SU-DHL-6 (cell line): ENCODE data around the gene ABR.

Experiments
- CTCF ChIP-seq: fragments of 200-600 bp; sonication (generic); IDR thresholded peaks from one replicate; pipeline ENCODE4 v1.5.1; 2017; ENCODE audit warnings: antibody characterized with exemption, mild to moderate bottlenecking, low read length, moderate library complexity; ENCODE audit not compliant: insufficient read depth, poor library complexity, severe bottlenecking
- EZH2phosphoT487 ChIP-seq: fragments of 200-600 bp; sonication (generic), shearing (Covaris generic); conservative IDR thresholded peaks from 2 replicates; pipeline ENCODE4 v1.6.1; 2018; ENCODE audit warnings: mild to moderate bottlenecking, antibody characterized with exemption, low read length, moderate library complexity, mixed read lengths

- TF ChIP-seq CTCF (no peak), EZH2phosphoT487 (no peak)
These were observed 33.1 kb downstream of the ABR start for GRCh38 chr17:1146561-1147265.
